ENCODE measurements around the gene CACNA2D2.

CACNA2D2 gene

DNA sequence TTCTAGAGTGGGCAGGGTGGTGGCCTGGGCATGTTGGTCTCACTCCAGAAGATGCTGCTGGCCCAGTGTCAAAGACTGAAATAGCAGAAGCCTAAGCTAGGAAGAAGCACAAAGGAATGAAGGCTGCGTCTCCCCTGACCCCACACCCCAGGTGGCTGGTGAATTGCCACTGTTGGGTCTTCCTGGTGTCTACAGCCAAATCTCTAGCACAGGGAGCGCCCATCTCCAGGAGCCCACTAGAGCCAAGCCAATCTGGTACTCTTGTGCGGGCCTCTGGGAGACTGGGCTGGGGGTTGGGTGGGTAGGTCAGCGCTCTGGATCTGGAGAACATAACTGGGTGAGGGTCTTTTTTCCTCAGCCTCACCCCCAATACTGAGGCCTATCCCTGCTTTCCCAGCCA, 176.3 kb downstream of the CACNA2D2 start:
- DNase-seq (ENCODE audit: low read depth, low spot score), result no peak

DNA sequence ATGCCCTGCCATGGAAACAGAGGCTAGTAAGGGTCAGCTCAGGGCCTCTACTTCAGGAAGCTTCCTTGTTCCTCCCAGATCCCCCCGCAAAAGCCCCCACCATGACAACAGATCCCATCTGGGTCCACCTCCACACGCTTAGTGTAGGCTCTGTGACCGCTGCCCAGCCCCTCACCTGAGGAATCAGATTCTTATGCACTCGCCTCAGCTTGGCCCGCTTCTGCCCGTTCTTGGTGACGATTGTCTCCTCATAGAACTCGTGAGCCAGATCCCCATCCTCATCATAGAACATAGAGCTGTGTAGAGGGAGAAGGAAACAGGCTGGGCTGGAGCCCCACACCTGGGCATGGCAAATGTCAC, 177.3 kb downstream of the CACNA2D2 start:
- no peak for DNase-seq (ENCODE audit: low read depth, low spot score)

DNA sequence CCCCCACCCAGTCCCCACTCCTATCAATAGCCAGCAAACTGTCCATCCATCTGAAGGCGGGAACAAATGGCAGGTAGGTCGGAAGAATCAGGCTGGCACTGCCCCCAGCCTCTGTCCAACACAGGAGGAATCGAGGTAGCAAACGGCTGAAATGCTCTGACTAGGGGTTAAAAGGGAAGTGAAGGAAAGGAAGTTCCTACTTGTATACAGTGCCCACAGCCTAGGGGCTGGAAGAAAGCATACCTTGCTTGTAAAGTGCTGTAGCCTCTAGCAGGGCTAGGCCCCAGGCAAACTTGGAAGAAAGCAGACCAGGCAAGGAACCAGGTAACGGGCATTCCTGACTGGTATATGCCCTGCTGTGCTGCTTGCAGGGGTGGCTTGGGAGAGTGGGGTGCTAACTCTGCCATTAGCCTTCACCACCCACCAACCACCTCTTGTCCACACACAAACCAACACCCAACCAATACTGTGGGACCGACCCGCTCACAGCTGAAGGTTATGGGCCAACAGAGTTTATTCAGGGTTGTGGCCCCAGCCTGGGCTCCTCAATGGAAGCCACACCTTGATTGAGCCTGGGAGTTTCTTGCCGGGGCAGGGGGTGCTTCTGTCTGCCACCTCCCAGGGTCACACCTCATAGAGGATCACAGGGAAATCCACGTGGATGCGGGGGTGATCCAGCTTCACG, 177.8 kb downstream of the CACNA2D2 start:
- DNase-seq (ENCODE audit: low read depth, low spot score), result no peak

DNA sequence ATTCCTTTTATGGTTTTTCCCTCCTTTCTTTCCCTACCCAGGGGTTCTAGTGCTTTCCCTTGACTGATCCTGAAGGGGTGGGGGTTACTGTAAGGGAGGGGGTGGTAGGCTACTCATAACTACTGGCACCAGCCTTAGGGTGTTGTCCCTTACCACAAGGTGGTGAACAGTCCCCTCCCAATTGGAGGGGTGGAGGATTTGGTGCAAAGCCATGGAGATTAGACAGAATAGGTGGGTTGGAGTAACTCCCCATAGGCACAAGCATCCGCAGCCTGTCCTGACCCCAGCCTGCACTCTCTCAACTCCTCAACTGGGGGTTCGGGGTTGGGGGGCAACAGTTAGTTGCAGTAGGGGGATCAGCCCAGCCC, 178.3 kb downstream of the CACNA2D2 start:
- no peak for DNase-seq (ENCODE audit: low read depth, low spot score)

DNA sequence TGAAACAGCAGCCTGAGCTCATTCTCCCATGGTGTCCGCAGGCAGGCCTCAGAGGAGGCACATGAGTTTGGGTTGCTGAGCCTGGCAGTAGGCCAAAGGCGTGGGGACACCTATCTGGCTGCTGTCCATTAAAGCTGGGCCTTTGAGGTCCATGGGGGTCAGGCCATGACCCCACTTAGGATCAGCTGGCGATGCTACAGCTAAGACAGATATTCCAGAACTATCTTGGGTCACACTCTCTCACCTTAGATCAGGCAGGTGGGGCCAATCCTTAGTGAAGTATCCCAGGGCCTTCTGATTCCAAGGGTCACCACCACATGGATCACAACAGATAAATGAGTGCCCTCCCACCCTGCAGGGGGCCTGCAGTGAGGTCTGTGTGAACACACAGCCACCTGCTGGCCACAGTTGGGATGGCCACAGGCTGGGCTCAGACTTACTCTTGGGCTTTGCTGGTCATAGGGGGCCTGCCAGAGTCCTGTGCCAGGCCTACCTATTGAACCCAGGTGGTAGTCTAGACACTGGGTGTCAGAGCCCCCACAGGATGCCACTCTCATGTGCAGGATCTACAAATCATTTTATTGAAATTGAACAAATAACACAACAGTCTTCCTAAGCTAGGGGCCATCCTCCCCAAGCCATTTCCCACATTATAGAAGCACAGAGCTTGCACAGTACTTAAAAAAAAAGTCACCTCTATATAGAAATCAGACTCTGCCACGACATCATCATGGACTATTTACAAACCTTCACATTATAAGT, 178.9 kb downstream of the CACNA2D2 start:
- DNase-seq (ENCODE audit: low read depth, low spot score), result peak; percentile 40

DNA sequence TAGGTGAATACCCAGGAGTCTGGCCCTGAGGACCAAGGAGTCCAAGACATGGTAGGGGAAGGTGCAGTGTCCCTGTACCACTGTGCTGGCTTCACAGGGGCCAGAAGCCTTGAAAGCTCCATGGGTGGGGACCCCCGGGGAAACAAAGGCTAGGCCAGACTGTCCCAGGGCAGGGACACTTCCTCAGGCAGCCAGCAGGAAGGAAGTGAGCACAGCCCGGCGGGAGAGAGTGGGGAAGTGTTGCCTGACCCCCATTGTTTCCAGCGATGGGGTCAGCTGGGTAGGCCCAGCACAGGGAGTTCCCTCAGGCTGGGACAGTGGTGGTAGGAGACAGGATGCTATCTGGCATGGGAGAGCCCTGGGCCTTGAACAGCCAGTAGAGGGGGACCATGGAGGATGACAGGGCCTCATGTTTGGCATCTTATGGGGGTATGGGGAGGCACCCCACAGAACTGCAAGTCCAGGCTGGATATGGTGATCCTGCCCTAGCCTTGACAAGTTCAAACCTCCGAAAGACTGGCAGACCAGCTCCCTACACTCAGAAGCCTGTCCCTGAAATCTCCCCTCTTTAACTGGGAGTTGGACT, 179.7 kb downstream of the CACNA2D2 start:
- DNase-seq (ENCODE audit: low read depth, low spot score), result no peak

DNA sequence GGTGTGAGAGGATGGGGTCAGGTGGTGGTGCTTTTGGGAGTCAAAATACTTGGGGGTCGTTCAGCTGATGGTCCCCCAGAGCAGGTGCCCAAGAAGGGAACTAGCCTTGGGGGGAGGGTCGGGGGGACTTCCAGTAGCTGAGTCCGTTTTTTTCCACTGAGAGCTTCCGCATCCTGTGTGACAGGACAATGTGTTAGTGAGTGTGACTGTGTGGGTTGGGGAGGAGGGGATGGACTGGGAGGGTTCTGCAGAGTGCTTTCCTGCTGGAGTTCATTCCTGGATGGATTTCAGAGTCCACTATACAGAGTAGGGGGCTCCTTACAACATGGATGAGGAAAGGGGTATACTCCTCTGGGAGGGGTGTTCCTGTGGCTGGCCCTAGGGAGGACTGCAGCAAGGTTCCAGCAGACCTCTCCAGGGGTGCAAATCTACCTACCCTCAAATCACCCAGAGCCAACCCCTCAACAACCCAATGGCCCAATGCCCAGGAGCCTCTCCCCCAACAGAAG, 180.3 kb downstream of the CACNA2D2 start:
- DNase-seq (ENCODE audit: low read depth, low spot score), result no peak

DNA sequence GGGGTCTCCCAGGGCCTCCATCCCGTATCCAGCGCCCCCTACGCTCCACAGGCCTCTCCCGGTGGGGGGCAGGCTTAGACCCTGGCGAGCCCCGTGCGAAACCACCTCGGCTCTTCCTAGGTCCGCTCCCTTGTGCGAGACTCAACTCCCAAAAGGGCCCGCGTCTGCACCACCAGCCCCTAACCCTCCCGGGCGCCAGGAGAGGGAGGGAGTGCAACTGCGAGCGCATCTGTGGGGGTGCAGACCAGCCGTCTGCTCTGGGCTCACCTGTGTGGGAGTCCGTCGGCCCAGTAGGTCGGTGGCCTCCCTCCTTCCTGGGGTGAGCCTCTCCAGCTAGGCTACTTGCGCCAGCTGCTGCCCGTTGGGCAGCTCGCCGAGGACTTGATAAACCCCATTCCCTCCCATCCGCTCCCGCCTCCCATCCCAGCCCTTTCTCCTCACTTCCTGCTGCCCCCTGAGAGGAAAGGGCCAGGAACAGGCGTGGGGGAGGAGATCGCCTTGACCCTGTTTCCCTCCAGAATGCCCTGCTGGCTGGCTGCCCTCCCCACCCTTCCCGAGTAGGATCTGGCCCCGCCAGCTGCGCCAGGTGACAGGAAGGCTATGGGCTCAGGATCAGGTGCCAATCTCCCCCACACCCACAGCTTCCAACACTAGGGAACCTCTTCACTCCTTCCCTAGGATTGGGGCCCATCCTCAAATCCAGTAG, 180.9 kb downstream of the CACNA2D2 start, which contains the start of gene HYAL2:
HYAL2 (minus strand) TSS at position 360 of the 706 bp plus-strand sequence. CDS start 2,256 bp downstream, outside the sequence.
- no peak for DNase-seq (ENCODE audit: low read depth, low spot score)

DNA sequence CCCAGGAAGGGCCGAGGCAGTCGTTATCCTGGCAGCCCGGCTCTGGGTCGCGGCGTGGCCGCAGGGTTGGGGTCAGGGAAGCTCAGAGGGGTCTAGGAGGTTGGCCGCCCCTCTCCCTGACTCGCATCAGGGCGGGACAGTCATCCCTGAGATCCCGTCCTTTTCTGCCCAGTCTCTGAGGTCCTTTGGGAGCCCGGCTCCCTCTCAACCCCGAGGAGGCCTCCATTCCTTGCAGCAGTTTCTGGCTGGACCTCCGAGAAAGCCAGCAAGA, 181.4 kb downstream of the CACNA2D2 start:
- DNase-seq (ENCODE audit: low read depth, low spot score), result no peak

DNA sequence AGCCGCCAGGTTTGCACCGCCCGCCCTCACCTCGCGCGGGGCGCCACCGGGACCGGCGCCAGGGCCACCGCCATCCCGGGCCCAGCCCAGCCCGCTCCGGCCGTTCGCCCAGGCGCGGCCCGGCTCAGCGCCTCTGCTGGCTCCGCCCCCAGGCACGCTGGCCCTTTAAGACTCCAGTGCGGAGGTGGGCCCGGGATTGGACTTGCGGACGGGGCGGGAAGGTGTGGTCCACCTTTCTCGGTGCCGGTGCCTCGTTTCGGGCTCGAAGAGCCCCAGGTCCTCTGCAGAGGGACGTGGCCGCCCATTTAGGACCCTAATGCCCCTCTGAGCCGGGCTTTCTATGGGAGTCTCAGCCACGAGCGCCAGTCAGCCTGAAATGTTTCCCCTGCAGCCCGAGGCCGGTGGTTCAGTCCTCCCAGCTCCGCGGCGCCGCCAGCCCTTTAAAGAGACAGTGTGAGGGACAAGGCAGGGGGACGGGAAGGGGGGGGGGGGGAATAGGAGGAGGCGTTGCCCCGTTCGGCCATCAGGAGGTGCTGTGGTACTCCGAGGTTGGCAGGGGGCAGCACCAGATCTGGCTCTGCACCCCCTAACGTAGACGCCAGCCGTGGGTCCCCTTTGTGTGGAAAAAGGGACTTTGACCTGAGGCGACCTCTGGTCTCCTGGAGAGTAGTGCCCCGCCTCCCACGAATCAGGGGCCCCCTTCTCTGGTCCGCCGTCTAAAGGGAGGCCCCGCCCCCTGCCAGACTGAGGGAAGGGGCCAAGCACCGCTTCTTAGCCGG, 181.9 kb downstream of the CACNA2D2 start:
- peak; percentile 57 for DNase-seq (ENCODE audit: low read depth, low spot score)

DNA sequence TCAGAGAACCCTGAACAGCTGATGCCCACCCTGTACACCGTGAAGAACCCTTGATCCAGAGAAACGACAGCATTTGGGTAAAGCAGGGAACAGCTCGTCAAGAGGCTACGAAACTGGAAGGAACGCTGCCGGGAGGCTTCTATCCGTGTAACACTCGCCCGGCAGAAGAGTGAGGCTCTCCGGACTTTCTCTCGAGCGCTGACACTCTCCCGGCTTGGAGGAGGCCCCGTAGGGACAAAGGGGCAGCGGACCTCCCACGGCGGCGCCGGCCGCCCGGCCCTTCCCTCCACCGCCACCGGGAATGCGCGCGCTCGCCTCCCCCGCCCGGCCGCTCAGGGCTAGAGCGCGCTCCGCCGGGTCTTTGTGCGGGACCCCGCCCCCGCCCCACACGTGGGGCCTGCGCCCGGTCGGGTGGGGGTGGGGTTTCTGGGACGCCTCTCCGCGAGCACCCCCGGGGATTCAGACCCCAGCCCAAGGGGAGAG, 182.5 kb downstream of the CACNA2D2 start:
- DNase-seq (ENCODE audit: low read depth, low spot score), result no peak

DNA sequence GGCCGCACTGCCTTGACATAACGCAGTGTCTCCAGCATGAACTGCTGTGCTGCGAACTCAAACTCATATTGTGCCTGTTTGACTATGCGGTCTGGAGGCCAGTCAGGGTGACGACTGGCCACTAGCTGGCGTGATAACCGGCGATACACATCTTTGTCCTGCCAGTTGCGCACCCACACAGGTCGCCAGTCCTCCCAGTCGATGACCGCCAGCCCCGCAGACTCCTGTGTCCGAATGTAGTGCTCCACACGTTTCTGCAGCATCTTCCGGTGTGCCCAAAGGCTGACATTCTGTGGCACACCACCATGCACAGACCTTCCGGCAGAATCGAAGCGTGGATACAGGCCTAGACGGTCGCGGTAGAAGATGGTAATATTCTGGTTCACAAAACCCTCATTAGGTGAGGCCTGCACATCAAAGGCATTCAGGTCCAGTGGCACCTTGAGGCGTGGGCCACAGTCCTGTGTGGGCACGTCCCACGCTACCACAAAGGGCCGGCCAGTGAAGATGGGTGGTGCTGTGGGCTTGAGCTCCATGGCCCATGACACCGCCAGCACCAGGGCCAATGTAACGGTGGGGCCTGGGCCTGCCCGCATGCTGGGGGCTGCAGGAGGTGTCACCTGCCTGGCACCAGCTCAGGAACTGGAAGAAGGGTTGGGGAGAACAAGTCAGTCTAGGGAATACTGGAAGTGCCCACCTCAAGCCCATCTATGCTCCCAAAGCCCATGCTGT, 183.4 kb downstream of the CACNA2D2 start:
- no peak for DNase-seq (ENCODE audit: low read depth, low spot score)

DNA sequence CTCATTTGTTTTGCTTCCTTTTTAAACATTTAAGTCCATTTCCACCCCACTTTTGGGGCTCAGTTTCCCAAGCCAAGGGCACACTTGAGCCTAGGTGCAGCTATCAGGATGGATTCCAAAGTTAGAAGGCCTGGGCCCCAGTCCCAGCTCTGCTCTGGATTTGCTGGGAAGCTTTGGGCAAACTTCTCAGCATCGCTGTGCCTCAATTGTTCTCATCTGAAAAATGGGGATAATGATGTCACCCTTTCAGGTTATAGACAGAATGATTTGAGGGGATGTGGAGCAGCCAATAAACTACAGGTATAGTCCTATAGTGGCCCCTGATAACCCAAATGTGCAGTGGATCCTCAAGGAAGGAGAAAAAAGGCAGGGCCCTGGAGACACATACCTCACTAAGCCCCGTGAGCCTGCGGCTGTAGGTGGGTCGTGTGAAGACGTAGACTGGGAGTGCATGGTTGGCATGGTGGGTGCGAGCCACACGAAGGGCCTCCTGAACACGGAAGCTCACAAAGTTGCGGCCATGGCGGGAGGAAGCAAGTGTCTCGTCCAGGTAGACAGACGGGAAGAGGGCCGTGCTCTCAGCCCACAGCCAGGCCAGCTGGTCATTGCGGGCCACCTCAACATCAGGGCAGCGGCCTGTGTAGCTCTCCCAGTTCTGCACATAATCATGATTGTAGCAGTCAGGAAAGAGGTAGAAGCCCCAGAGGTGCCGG, 184.1 kb downstream of the CACNA2D2 start:
- no peak for DNase-seq (ENCODE audit: low read depth, low spot score)

DNA sequence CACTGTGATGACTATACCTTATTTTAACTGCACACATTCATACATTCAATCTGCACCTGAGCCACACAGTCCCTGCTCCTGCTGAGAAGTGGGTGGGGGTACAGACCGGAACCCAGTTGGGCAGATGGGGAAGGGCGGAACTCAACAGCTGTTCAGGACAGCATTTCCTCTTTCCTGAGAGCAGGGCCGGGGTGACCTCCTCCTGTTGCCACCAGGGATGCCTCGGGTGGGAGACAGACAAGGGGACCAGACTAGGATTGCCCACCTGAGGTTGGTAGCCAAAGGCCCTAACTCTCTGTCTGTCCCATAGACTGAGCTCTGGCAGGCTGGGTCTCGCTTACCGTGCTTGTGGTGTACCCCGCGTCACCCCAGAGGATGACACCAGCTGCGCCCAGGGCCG, 184.8 kb downstream of the CACNA2D2 start:
- DNase-seq (ENCODE audit: low read depth, low spot score), result no peak

DNA sequence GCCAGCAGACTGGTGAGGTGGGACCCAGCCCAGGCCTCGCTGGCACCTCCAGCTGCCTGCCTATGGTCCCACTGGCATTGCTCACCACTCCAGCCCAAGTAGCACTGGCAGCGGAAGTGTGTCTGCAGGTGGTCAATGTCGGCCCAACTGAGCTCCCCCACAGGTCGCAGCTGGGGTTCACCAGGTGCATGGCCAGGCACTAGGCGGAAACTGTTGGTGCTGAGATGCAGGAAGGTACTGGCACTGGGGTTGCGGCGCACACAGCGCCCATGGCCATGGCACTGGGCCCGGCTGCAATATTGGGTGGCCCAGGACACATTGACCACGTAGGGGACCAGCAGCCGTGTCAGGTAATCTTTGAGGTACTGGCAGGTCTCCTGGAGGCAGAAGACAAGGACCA, 185.3 kb downstream of the CACNA2D2 start:
- DNase-seq (ENCODE audit: low read depth, low spot score), result no peak

DNA sequence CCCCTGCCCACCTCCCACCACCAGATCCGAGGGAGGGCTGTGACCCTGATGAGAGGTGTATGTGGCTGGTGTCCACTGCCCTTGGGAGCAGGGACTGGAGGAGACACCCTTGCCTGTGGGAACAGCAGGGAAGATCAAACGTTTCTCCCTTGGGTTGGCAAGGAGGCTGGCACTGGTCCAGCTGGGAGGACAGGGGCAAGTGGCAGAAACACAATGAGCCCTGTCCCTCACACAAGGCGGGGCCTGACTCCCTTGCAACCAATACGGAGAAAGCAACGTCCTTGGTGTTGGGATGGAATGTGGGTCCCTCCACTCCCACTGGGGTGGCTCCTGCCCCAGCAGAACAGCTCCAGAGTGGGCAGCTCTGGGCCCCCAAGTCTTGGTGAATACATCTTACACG, 186.1 kb downstream of the CACNA2D2 start:
- no peak for DNase-seq (ENCODE audit: low read depth, low spot score)

DNA sequence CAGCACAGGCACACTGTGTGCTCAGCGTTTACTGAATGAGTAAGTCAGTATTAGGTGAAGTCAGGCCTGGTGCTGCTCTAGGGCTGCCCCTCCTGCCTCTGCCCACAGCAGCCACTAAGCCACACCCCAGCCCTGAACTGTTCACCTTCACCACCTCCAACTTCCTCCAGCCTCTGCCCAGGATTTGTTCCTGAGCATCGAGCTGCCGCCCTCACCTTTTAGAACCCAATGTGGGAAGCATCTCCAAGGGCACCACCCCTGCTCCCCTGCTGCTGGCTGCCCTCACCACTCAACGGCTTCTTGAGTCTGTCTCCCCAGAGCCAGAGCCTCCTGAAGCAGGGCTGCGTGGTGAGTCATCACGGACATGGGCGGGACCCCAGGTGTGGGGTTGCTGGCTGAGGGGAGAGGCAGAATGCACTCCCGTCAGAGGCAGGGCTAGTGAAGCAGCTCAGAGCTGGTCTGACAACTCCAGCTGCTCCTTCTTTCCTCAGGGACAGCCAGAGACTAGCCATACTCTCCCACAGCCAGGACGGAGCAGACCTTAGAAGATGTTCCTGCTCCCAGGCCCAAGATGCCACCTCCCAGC, 186.7 kb downstream of the CACNA2D2 start:
- peak; percentile 21 for DNase-seq (ENCODE audit: low read depth, low spot score)

DNA sequence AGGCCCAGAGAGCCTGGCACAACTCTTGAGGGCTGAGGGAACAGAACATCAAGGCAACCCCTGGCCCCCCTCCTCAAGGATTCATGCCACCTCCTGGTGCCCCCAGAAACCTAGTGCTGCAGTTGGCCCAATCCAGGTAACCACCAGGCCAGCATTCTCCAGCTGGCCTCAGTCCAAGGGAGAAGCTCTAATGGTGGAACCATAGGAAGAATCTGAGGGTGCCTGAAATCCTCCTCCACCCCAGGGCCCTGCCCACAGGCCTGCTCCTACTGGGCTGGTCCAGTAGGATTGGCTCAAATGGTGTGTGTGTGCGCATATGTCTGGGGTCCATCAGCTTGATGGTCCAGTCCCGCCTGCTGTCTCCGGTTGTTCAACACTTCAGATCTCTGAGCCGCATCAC, 188.6 kb downstream of the CACNA2D2 start:
- DNase-seq (ENCODE audit: low read depth, low spot score), result no peak

DNA sequence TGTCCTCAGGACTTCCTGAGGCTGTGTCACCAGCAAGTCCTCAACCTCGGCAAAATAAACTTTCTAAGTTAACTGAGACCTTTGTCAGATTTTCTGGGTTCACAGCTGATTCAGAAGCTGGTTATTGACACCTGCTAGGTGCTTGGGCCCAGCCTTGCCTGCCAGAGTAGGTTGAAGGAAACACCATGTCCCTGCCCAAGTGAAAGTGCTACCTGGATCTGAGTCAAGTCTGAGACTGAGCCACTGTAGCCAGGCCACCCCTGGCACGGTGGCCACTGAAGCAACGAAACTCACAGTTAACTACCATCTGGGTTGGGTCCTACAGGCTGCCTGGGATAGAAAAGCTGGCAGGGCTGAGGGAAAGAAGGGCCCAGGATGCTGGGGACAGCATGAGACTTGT, 189.1 kb downstream of the CACNA2D2 start:
- DNase-seq (ENCODE audit: low read depth, low spot score), result no peak

Data from activated naive CD8-positive, alpha-beta T cell treated with anti-CD3 and anti-CD28 coated beads, Interleukin-2, amount 50 U/mL, for 16 hours (primary cell).